ENCODE results near the gene TRIOBP.

TRIOBP gene

DNA sequence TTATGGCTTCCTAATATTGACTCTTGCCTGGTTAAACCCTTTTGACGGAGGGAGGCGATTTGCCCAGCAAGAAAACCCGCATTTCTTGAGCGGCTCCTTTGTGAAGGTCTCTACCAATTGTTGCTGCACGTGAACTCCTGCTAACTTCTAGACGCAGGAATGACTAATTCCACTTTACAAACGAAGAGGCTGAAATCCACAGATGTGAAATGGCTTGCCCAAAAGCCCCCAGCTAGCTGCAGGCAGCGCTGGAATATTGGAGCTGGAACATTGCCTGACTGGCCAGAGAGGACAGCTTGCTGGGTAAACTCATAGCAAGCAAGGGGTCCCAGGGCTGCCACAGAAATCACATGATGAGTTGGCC lies 111.4 kb downstream of the TRIOBP start:
- DNase-seq: peak in 1 of 6 experiments; percentile 38

DNA sequence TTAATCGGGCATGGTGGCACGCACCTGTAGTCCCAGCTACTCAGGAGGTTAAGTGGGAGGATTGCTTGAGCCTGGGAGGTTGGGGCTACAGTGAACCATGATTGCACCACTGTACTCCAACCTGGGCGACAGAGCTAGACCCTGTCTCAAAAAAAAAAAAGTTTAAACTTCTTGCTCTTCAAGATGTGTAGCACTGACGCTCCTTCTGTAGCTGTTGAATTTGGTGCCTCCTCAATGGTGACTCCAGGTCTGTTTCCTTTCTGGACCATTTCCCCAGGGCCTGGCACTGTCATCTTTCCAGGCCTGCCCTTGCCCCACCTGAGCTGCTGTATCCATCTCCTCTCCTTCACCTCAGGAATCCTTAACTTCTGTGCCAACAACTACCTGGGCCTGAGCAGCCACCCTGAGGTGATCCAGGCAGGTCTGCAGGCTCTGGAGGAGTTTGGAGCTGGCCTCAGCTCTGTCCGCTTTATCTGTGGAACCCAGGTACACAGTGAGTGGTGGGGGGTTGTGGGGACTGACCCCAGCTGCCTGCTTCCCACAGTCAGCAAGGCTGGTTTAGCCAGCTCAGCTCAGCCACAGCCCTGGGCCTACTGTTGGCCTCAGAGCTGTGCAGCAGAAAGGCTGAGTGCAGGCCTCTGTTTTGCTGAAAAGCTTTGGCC lies 113.0 kb downstream of the TRIOBP start:
- no peak for DNase-seq

DNA sequence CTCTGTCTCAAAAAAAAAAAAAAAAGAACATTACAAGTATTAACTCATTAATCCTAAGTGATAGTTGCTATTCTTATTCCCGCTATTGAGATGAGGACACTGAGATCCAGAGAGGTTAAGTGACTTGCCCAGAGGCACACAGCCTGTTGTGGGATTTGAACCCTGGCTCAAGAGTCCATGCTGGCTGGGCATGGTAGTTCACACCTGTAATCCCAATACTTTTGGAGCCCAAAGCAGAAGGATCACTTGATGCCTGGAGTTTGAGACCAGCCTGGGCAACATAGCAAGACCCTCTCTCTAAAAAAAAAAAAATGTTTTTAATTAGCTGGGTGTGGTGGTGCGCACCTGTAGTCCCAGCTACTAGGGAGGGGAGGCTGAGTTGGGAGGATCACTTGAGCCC lies 115.0 kb downstream of the TRIOBP start:
- no peak for DNase-seq

DNA sequence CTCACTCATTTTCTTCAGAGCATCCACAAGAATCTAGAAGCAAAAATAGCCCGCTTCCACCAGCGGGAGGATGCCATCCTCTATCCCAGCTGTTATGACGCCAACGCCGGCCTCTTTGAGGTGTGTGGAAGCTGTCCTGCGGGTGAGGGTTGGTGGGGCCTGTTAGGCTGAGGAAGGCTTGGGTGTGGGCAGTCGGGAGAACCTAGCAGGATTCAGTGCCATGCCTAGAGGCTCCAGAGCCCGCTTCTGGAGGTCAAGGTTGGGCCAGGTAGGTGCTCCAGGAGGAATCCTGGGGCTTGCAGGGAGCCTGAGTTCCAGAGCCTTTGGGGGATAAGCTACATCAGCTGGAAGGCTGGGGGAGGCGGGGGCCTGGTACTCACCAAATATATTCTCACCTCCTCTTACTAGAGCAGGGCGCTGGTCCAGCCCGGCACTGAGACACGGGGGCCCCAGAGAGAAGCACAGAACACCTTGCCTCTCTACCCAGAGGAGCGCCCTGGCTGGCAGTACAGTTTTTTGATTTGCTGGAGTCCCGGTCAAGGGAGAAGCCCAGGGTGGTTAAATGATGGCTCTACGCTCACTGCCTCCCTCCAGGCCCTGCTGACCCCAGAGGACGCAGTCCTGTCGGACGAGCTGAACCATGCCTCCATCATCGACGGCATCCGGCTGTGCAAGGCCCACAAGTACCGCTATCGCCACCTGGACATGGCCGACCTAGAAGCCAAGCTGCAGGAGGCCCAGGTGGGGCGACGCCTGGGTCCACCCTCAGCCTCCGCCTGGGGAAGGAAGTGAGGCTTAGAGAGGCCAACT lies 116.2 kb downstream of the TRIOBP start:
- no peak for DNase-seq

DNA sequence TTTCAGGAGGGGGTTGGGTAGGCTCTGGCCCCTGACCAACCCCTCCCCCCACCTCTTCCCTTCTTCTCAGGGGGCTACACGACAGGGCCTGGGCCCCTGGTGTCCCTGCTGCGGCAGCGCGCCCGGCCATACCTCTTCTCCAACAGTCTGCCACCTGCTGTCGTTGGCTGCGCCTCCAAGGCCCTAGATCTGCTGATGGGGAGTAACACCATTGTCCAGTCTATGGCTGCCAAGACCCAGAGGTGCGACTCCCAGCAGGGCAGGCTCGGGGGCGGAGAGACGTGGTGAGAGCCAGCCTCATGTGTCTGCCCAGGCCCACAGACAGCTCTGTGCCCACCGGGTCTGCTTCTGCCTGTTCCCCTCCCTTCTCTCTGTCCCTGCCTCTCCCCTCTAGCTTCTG lies 118.7 kb downstream of the TRIOBP start:
- no peak for DNase-seq

DNA sequence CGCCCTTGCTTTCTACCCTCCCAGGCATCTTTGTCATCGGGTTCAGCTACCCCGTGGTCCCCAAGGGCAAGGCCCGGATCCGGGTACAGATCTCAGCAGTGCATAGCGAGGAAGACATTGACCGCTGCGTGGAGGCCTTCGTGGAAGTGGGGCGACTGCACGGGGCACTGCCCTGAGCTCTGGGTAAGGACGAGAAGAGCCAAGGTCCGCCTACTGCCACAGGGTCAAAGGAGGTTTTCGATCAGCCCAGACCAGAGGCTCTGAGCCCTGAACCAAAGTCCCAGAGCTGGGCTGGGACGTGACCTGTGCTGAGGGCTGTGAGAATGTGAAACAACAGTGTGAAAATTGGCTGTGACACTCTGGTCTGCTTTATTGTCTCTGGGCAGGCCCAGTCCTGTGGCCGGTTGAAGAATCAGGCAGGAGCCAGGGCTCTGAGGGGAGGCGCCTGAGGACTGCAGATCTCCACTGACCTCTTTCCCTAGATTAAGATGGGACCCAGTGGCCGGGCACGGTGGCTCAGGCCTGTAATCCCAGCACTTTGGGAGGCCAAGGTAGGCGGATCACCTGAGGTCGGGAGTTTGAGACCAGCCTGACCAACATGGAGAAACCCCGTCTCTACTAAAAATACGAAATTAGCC lies 119.8 kb downstream of the TRIOBP start:
- no peak for DNase-seq

DNA sequence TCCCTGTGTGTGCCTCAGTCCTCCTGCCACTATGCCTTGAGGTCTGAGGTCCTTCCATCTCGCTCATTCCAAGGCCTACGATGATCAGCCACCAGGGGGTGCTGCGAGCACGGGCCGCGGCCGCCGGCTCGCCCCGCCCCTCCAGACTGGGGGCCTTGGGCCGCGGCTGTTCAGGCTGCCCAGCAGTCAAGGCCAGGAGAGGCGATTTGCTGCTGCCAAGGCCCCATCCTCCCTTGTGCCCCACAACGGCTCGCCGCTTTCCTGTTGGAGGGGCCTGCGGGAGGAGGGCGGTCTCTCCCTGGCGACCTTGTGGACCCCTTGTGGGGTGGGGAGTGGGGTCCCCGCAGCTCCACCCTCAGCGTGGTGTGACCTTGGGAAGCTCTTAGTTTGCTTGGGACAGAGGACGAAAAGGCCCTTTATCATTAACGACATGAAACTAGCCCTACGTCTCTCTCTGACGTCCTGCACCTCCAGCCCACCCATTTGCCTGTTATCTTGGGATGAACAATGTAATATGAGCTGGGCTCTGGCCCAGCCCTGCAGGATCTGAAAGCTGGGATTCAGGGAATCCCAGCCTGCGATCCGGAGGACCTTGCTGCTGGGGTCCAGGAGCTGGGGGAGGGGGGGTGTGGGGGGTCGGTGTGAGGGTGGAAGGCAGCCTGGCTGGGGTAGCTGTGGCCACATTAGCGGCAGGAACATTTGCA lies 121.0 kb downstream of the TRIOBP start:
- peak; percentile 46 to 80 (median 71) for DNase-seq

DNA sequence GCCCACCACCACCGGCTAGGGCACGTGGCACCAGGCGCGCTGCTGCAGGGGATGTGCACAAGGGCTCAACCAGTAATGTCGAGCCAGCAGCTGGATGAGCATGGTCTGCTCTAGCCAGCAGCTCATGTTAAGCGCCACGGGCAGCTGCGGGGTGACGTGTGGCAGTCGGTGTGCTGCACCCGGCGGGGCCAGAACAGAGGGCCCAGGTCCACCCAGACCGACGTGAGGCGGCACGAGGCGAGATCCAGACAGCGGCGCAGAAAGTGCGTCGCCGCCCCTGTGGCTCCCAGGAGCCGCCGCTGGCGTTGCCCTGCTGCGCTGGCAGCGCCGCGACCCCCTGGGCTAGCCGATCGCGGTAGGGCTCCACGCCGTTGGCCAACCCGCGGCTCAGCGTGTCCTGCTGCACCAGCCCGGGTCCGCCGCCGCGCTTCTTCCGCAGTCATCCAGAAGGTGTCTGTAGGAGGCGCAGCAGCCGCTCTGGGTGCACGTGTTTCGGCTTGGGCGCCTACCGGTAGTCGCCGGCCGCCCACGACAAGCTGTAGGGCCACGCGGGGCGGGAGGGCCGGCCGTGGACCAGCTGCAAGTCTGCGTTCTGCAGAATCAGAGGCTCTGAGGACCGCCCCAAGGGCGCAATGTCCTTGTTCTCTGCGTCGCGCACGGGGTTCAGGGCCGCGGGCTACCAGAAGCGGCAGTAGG lies 121.7 kb downstream of the TRIOBP start:
- DNase-seq: peak; percentile 18 to 57 (median 48)

DNA sequence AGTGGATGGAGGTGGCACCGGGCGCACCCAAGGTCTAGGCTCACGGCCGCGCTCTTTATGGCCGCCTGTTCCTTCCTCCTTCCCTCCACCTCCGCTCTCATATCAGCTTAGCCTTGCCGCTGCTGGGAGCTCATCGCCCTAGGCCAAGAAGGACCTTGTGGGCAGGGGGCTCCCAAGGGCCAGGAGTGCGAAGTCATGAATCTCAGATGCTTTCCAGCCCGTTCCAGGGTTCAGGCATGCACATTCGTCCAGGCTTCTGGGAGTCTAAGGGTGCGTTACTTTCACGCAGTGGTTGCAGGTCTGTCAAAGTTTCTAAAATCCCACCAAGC lies 122.2 kb downstream of the TRIOBP start:
- no peak for DNase-seq

DNA sequence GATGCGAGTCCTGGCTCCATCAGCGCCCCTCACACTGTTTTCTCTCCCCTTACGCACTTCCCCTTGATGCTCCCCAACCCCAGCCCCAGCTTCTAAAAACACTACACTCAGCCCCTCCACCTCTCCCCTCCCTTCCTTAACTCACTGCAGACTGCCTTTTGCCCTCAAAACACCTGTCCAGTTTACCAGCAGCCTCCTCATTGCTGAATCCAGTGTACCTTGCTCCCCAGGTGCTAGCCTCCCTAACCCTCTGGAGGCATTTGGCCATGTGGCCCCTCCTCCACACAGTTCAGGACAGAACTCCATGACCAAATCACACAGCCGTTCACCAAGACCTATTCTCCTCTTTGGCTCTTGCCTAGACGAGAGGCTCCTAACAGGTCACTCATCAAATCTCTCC lies 123.5 kb downstream of the TRIOBP start:
- no peak for DNase-seq

DNA sequence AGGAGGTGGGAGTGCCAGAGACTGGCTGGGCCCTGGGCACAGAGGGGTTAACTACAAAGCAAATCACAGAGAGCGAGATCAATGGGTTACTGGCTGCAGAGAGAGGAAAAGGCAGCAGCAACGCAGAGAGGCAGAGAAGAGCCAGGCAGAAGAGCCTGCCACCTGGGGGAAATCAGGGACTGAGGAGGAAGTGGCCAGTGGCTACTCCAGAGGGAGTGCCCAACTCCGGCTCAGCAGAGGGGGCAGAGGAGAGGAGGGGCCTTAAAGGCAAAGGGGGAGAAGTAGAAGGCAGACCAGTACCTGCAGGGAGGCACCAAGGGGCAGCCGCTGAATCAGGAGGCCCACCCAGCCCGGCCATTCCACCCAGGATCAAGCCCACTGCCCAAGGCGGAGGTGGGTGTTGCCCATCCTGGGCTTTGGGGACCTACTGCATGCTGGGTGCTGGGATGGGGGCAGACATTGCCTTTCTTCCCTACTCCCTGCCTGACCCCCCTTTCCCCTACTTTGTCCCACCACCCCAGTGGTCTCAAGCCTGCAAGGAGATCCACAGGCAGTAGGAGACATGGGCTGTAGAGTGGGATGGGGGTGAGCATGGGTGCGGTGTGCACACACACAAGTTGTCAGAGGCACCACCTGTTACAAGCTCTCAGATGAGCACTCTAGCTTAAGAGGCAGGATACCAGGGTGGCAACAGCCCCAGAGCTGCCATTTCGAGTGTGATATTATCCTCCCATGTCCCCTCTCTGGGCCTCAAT lies 125.4 kb downstream of the TRIOBP start:
- DNase-seq: no peak

DNA sequence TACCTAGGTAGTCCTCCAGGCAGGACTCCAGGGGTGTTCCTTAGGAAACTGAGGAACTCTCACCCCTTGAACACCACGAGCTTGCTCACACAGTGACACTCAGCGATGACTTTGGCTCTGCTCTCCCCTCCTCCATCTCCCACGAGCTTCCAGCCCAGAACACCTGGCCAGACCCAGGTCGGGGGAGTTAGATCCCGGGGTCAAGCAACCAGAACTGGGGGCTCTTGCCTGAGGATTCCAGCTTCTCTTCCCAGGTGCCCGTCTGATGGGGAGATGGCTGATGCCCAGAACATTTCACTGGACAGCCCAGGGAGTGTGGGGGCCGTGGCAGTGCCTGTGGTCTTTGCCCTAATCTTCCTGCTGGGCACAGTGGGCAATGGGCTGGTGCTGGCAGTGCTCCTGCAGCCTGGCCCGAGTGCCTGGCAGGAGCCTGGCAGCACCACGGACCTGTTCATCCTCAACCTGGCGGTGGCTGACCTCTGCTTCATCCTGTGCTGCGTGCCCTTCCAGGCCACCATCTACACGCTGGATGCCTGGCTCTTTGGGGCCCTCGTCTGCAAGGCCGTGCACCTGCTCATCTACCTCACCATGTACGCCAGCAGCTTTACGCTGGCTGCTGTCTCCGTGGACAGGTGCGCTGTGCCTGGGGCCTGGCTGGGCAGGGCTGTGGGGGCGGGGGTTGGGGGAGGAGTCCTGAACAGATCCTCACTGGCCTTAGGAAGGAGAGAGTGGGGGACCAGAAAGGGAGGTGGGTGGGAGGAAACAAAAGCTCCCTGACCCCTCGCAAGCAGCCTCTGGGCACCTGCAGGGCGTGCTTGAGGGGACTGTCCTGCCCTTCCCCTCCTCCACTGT lies 126.5 kb downstream of the TRIOBP start, which contains the start of gene GALR3:
Gene GALR3 (plus strand): TSS at position 249 of the 852 bp plus-strand sequence. CDS start 25 bp downstream, at position 274.
- no peak for DNase-seq

DNA sequence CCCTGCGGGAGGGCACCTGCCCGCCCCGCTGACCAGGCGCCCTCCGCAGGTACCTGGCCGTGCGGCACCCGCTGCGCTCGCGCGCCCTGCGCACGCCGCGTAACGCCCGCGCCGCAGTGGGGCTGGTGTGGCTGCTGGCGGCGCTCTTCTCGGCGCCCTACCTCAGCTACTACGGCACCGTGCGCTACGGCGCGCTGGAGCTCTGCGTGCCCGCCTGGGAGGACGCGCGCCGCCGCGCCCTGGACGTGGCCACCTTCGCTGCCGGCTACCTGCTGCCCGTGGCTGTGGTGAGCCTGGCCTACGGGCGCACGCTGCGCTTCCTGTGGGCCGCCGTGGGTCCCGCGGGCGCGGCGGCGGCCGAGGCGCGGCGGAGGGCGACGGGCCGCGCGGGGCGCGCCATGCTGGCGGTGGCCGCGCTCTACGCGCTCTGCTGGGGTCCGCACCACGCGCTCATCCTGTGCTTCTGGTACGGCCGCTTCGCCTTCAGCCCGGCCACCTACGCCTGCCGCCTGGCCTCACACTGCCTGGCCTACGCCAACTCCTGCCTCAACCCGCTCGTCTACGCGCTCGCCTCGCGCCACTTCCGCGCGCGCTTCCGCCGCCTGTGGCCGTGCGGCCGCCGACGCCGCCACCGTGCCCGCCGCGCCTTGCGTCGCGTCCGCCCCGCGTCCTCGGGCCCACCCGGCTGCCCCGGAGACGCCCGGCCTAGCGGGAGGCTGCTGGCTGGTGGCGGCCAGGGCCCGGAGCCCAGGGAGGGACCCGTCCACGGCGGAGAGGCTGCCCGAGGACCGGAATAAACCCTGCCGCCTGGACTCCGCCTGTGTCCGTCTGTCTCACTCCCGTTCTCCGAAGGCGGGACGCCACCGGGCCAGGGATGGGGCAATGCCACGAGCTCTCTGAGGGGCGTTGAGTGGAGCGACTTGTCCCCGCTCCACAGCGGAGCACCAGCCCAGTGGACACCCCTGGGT lies 128.1 kb downstream of the TRIOBP start:
- DNase-seq: no peak
